ENCODE measurements around the gene SH3BP2.

SH3BP2 gene

GRCh38 chr4:2860391-2861348 lies 67.8 kb downstream of the SH3BP2 start:
- no peak for DNase-seq

GRCh38 chr4:2861631-2862436 lies 68.9 kb downstream of the SH3BP2 start:
- DNase-seq, result no peak

DNA sequence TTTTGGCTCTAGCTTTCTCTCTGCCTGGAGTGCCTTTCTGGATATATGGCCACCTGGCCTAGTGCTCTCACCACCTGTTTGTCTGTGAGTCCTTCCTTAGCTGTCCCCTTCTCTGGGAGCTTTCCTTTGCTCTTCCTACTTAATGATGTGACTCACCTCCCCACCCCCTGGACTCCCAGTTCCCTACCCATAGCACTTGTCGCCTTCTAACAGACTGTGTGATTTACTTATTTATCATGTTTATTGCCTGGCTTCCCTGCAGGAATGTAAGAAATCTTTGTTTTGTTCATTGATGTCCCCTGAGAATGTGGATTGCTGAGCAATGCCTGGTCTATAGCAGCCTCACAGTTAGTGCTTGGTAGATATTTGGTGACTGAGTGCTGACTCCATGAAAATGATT lies 69.6 kb downstream of the SH3BP2 start:
- DNase-seq, result no peak

- DNase-seq, result no peak
Observed at GRCh38 chr4:2863649-2864048, 70.8 kb downstream of the SH3BP2 start.

GRCh38 chr4:2865196-2865780 lies 72.4 kb downstream of the SH3BP2 start:
- DNase-seq, result no peak

- no peak for DNase-seq
Observed at GRCh38 chr4:2866160-2866861, 73.4 kb downstream of the SH3BP2 start.

- DNase-seq, result no peak
Observed at GRCh38 chr4:2866891-2867290, 74.0 kb downstream of the SH3BP2 start.

DNA sequence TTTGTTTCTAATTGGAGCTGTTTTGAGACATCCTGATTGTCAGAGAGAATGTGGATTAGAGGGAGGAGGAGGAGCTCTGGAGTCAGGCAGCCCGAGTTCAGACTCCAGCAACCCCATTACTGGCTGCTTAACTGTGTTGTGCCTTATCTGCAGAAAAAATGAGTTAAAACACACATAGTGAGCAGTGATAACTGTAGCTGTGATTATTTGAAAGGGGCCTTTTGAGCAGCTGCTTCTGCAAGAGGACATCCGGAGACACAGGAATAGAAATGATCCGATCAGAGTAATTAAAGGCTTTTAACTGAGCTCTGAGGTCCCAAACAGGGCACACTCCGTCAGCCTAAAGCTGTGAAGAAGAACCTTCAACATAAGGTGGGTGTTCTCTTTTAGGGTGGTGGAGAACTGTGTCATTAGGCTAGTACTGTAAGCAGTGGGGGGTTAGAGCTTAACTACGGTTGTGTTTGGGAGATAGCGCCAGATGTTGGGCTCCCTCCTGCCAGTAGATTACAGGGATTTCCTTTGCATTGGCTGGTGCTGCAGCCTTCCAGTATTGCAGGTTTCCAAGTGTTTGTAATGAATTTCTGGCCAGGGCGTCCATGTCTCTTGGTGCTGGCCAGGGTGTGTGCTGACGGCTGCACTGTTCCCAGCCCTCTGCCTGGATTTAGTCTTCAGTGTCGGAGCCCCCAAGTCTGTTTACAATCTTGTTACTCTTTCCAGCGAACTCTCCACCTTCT lies 75.0 kb downstream of the SH3BP2 start:
- no peak for DNase-seq

- DNase-seq, result no peak
Observed at GRCh38 chr4:2868877-2869487, 76.1 kb downstream of the SH3BP2 start.

DNA sequence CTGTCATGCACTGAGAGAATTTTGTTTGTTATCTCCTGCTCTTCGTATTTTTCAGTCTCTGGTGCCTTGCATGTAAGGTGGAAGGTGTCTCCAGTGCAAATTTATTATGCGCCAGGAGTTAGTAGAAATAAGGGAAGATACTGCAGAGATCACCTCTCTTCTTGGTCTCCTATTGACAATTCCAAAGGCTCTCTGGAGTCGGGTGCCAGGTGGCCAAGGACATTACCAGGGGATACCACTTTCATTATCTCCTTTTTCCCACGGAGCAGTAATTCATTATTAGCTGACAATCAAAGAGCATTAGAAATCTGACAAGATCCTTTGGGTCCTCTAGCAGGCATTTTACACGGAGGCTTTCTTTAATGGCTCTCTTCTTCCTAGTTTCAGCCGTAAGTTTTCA lies 76.8 kb downstream of the SH3BP2 start:
- no peak for DNase-seq

GRCh38 chr4:2870082-2870481 lies 77.2 kb downstream of the SH3BP2 start:
- no peak for DNase-seq

DNA sequence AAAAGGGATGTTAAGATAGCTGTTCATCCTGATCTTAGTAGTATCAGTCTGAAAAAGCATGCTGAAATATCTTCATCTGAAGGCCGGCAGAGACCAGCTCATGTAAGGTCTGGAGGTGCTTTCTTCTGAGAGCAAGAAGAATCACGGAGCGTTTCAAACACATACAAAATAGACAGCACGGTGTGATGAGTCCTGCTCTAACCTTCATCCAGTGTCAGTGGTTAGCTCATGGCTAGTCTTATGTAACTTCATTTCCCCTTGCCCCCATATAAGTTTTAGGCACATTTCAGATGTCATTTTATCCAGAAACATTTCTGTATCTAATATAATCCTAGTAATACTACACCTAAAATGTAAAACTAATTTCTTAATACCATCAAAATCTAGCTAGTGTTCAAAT lies 78.6 kb downstream of the SH3BP2 start:
- DNase-seq, result no peak

DNA sequence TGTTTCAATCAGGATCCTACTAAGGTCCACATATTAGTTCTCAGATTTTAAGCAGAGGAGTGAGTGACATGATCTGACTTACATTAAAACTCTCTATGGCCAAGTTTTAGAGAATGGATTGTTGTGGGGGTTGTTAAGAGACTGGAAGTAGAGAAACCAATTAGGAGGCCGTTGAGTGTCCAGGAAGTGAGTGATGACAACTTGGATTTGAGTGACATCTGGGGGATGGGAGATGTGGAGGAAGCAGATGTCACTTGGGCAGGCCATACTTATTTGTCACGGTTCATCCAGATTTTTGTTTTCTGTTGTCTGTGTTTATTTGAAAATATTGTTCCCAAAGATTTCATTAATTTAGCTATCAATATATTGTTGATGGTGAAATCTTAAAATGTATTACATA lies 79.0 kb downstream of the SH3BP2 start:
- DNase-seq, result no peak

DNA sequence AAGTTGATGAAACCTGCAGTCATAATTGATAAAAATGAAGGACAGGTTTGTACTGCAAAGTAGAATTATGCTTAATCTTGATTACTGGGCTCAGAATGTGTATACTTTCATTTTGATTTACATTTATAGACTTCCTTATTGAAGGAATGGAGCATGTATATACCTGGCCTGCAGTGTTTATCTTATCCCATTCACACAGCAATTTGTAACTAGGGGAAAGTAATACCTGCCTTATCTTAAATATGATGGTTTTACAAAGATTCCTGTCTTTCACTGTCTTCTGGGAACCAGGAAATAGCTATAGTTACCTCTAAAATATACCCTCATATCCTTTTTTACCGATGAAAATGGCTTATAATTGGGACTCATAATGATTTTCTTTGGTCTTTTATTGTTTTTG lies 80.4 kb downstream of the SH3BP2 start:
- DNase-seq, result no peak

DNA sequence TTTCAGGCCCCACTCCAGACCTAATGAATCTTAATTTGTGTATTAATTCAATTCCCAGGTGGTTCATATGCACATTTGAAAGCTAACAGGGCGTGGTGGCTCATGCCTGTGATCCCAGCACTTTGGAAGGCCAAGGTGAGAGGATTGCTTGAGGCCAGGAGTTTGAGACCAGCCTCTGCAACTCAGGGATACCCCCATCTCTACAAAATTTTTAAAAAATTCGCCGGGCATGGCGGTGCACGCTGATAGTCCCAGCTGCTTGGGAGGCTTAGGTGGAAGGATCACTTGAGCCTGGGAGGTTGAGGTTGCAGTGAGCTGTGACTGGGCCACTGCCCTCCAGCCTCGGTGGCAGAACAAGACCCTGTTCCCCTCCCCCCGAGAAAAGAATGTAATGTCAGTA lies 82.0 kb downstream of the SH3BP2 start:
- DNase-seq, result no peak

DNA sequence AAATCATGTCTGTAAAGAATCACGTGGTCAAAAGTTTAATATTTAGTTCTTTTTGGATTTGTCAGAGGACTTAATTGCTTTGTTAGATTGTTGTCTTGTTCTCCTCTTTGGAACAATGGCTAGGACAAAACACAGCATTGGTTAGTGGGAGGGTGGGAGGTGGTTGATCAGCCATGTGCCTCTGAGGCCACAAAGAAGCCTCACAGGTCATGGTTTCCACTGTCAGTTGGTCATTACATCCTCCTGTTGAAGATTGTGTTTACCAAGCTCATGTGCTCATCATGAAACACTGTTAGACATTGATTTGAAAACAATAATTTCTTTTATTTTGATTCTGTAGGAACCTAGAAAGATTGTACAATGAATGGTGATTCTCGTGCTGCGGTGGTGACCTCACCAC lies 82.7 kb downstream of the SH3BP2 start:
- no peak for DNase-seq

DNA sequence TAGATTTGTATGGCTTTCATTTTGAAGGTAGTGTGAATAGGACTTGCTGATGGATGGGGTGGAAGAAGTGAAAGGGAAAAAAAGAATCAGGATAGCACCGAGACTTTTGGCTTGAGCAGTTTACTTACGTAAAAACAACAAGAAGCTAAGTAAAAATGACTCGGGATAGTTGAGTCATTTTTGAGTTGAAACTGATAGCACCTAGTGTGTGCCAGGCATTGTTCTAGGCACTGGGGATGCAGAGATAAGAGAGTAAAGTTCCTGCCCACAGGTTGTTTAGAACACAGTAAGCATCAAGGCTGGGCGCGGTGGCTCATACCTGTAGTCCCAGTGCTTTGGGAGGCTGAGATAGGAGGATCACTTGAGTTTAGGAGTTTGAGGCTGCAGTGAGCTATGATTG lies 85.5 kb downstream of the SH3BP2 start:
- DNase-seq, result no peak

DNA sequence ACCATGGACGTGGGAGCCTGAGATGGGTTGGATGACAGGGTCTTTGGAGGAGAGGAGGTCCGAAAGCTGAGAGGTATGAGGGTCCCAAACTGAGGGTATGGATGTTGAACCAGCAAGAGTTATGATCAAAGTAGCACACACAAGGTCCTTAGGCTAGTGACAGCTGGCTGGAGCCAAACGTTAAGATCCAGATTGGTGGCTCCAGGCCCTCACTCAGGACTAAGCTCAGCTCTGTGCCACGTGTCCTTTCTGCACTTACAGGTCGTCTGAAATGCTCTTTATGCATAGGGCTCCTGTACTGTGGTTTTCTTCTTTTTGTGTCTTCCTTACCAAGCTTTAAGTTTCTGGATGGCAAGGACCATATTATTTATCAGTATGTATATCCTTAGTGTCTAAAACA lies 86.1 kb downstream of the SH3BP2 start:
- no peak for DNase-seq

GRCh38 chr4:2881431-2881830 lies 88.5 kb downstream of the SH3BP2 start:
- no peak for DNase-seq

DNA sequence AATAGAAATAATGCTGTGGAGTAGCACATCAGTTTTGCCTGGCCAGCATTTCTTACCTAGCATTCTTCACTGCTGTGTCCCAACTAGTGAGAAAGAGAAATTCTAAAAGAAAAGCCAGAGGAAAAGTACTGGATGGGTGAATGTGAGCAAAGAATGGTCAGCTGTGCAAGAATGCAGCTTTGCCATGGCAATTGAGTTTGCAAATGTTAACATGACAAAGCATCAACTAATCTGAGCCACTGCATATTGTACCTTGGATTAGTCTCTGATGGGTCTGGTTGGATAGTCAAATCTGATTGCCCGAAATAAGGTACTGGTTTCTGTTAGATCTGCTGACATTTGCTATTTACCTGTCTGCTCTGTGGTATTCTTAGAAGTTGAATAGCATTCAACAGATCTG lies 89.5 kb downstream of the SH3BP2 start:
- no peak for DNase-seq

- DNase-seq, result no peak
Observed at GRCh38 chr4:2886161-2886560, 93.3 kb downstream of the SH3BP2 start.

GRCh38 chr4:2886622-2887021 lies 93.7 kb downstream of the SH3BP2 start:
- DNase-seq, result no peak

Measured in stimulated activated CD4-positive, alpha-beta T cell treated with anti-CD3 and anti-CD28 coated beads, Interleukin-12 subunit alpha, Interleukin-12 subunit beta, amount 100 ng/mL, for 4 hours (primary cell).